Measurements from ENCODE around the gene FRAT2.
"Not testable (repeated sequence)": the region's sequence is repeated elsewhere in the genome, so short reads cannot be mapped to it uniquely, and the experiment has no call there.

Gene FRAT2

GRCh38 chr10:97356318-97356914 is 21.9 kb upstream of the FRAT2 start:
- no peak for DNase-seq (ENCODE audit: low read depth)

DNA sequence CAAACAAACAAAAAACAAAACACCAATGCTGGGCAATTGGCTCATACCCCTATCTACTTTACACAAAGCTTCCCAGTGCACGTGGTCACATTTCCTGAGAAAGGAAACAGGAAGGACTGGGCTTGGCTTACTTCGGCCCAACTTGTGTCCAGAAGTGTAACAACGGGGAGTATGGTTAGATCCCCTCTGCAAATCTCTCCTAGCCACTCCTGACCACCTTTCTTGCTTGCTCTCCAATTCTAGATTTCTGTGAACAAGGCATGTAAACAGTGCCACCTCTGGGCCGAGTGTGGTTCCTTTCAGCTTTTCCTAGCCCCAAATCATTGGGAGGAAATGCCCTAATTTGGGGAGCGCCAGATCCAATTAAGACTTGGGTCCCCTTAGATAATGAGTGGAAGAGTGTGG is 21.0 kb upstream of the FRAT2 start:
- DNase-seq (ENCODE audit: low read depth), result no peak

- DNase-seq (ENCODE audit: low read depth), result no peak
These were observed 19.4 kb upstream of the FRAT2 start for GRCh38 chr10:97353945-97354344.

DNA sequence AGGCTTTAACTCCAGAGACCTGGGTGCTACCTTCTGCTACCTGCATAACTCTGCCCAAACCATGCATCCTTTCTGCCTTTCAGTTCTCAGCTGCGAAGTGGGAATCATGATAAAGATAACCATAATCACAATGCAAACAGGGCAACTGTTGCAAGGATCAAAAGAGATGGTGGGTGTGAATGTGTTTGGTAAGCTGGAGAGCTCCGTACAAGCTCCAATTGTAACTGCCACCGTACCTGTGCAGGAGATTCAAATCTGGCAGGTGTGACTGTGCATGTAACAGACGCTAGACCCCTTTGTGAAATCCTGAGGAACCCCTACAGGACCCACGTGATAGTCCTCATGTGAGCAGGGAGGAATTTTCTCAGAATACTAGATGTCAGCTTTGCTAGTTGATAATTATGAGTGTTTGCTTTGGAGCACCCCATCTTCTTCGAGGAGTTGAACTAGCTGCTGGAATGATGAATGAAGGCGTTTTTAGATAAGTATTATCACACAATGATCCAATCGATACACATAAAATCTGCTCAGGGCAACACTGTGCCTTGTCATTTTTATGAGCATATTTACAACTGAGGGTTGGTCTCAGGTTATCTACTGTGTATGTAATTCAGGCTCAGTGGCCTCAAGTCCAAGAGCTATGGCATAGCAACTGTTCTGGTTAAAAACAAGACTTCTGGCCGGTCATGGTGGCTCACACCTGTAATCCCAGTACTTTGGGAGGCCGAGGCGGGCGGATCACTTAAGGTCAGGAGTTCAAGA is 15.4 kb upstream of the FRAT2 start:
- no peak for DNase-seq (ENCODE audit: low read depth)

GRCh38 chr10:97347317-97347716 is 12.8 kb upstream of the FRAT2 start:
- no peak for DNase-seq (ENCODE audit: low read depth)

DNA sequence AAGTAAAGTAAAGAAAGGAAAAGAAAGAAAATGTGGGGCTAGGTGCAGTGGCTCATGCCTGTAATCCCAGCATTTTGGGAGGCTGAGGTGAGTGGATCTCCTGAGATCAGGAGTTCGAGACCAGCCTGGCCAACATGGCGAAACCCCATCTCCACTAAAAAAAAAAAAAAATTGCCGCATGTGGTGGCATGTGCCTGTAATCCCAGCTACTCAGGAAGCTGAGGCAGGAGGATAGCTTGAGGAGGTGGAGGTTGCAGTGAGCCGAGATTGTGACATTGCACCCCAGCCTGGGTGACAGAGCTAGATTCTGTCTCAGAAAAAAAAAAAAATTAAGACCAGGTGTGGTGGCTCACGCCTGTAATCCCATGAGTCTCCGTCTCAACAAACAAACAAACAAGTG is 9.1 kb upstream of the FRAT2 start:
- DNase-seq (ENCODE audit: low read depth), result not testable (repeated sequence)

DNA sequence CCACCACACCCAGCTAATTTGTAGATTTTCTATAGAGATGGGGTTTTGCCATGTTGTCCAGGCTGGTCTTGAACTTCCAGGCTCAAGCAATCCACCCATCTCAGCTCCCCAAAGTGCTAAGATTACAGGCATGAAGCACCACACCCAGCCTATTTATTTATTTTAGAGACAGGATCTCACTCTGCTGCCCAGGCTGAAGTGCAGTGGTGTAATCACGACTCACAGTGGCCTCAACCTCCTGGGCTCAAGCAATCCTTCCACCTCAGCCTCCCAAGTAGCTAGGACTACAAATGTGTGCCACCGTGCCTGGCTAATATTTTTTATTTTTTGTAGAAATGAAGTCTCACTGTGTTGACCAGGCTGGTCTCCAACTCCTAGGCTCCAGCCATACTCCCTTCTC is 6.9 kb upstream of the FRAT2 start:
- no peak for DNase-seq (ENCODE audit: low read depth)

DNA sequence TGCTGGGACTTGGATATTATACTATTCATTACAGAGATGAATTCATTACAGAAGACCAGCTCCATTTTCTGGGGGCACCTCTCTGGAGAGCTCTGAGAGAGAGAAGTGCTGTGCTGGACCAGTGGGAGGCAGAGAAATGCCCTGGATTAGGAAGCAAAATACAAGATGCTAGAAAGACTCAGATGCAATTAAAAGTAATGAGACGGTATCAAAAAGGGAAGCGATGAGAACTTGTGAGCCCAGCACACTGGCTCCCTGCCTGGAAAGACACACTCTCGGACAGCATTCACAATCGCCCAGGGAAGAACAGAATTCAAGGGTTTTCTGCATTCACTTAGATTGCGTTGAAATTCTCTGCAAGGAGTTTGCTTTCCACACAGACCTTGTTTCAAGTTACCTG is 3.5 kb upstream of the FRAT2 start:
- DNase-seq (ENCODE audit: low read depth), result no peak

GRCh38 chr10:97336942-97337831 is 2.7 kb upstream of the FRAT2 start:
- DNase-seq (ENCODE audit: low read depth), result no peak

- no peak for DNase-seq (ENCODE audit: low read depth)
These were observed 1.9 kb upstream of the FRAT2 start for GRCh38 chr10:97336446-97336845.

GRCh38 chr10:97336006-97336405 is 1.5 kb upstream of the FRAT2 start:
- no peak for DNase-seq (ENCODE audit: low read depth)

- no peak for DNase-seq (ENCODE audit: low read depth)
These were observed 675 bp upstream of the FRAT2 start for GRCh38 chr10:97335188-97335619.

- peak; percentile 9 for DNase-seq (ENCODE audit: low read depth)
These were observed 744 bp downstream of the FRAT2 start for GRCh38 chr10:97333601-97334369.

DNA sequence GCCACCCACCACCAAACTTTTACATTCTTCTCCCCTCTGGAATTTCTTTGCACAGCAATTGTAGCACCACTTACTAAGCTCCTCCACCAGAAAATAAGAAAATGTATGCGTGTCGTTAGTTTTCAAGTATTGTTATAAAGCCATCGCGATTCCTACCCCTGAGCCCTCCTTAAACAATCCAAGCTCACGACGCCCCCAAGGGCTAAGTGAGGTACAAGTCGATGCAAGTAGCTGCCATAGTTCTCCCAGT is 1.3 kb downstream of the FRAT2 start:
- DNase-seq (ENCODE audit: low read depth), result no peak

DNA sequence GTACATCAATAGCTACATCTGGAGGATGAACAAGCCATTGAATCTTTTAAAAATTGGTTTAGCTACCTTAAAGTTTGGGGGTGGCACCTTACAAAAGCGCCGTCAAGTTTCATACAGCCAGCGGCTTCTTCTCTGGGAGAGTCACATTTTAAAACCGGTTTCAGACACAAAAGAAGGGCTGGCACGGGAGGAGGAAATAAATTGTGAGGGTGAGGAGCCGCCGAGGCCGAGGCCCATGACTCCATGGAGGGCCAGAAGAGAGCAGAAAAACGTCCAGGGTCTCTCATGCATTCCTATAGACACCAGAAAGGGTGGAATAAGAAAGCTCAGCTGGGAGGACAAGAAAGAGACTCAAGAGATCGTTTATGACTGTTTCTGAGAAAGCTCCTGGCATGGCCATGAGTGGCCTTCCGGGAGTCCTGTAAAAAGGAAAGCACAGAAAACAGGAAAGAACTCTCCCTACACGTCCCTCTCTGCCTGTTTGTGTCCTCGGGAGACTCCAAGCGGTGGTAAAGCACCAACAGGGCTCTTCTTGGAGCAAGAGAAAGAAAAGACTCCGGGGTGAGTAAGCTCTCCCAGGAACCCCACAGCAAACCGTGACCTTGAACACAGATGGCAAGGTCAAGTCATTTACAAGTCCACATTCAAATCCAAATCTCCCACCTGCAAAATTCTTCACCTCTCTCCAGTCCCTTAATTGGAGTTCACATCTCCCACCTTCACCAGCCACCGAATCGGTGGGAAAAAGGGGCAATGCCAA is 1.8 kb downstream of the FRAT2 start:
- no peak for DNase-seq (ENCODE audit: low read depth)

DNA sequence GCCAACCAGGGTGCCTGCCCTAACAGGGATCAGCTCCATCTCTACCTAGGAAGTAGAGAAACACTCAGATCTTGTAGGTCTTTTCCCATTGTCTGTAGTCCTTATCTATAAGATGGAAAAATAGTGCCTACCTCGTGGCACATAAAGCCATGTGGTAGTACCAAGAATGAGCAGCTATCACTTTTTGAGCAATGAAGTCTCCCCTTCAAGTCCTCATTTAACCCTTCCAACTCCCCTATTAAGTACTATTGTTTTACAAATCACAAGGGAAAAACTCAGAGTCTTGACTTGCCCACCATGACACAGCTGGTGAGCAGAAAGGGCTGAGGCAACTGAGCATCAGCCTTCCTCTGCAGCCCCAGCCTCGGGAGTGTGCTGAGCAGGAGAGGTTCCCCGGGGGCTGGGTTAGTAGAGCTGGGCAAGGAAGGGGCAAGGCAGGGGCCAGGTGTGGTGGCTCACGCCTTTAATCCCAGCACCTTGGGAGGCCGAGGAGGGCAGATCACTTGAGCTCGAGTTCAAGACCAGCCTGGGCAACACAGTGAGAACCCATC is 3.3 kb downstream of the FRAT2 start:
- DNase-seq (ENCODE audit: low read depth), result no peak

GRCh38 chr10:97329766-97330165 is 4.8 kb downstream of the FRAT2 start:
- no peak for DNase-seq (ENCODE audit: low read depth)

DNA sequence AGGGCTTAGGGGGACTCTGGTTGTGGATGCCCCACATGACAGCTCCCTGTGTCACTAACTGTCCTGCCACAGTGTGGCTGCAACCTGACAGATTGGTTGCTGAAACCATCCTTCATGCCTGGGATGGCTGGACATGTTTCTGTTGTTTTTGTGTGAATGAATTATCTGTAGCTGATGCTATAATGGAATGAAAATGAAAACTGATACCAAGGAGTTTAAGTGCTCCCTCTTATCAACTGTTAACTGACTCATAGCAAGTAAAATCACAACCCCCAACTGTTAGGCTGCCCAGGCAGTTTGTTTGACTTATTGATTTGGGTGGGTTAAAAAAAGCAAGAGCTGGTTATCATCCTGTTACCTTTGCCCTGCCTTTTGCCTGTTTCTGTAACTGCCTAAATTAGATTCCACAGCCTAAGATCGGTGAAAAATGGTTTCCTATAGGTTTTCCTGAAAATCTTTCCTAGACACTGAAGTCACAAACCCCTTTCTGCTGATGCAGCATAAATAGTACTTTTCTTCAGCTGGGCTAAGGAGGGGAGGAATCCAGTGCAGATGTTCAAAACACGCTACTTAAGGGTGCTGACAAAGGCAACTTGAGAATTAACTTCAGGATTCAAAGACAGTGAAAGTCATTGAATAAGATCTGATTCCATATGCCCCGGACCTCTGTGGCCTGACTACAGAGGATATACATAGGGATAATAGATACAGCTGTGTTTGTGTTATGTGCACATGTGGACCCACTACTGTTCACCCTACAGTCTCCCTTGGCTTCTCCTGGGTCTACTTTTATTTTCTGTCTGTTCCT is 5.7 kb downstream of the FRAT2 start:
- DNase-seq (ENCODE audit: low read depth), result no peak

GRCh38 chr10:97327348-97328294 is 6.9 kb downstream of the FRAT2 start:
- DNase-seq (ENCODE audit: low read depth), result no peak
